Large intestine (tissue), 3 donors: ENCODE measurements around the gene RFC4. TPM values are rescaled to one million over a fixed set of nuclear protein-coding genes. Genes with fewer than 3 reads are reported as not detected.

Source experiments
- DNase-seq, 2 donors: peaks; one replicate each; pipeline versions ENCODE4 v3.0.0 to v3.0.0-alpha.2; 2013
- H3K27ac ChIP-seq: one replicate; pipeline ENCODE4 v1.5.1; 2013; ENCODE audit warnings: low read length
- H3K27me3 ChIP-seq: 2 replicates; pipeline ENCODE4 v1.6.1; 2013; ENCODE audit warnings: low read length; ENCODE audit not compliant: control insufficient read depth, insufficient read depth
- H3K36me3 ChIP-seq: 2 replicates; pipeline ENCODE4 v1.6.1; 2013; ENCODE audit warnings: low read length; ENCODE audit not compliant: control insufficient read depth, insufficient read depth
- H3K4me1 ChIP-seq: one replicate; pipeline ENCODE4 v1.6.1; 2013; ENCODE audit warnings: low read length; ENCODE audit not compliant: control insufficient read depth, insufficient read depth
- H3K4me3 ChIP-seq: one replicate; pipeline ENCODE4 v1.5.1; 2013; ENCODE audit warnings: low read length
- H3K9me3 ChIP-seq: one replicate; pipeline ENCODE4 v1.6.1; 2013; ENCODE audit warnings: mild to moderate bottlenecking, low read depth, low read length, moderate library complexity; ENCODE audit not compliant: control insufficient read depth
- WGBS: methylation state at CpG from one replicate; pipeline ENCODE4 v1.1.5; 2013; ENCODE audit warnings: low lambda C conversion rate; ENCODE audit not compliant: insufficient coverage; 5-methylcytosine and 5-hydroxymethylcytosine counted together
- polyA plus RNA-seq: library from polyadenylated mRNA; unstranded; fragments of 120-200 nt; gene quantifications from one replicate; pipeline ENCODE4 v1.2.1, GENCODE V29; 2013

RFC4 gene
- polyA plus RNA-seq, 1 donor, result 27.8 TPM

GRCh38 chr3:186750316-186750715 is 56.0 kb downstream of the RFC4 start:
- no peak for DNase-seq
- WGBS, result no CpG with 5 or more reads among the region's 2 CpGs
- Histone ChIP-seq H3K27me3 (no peaks in the 10 kb centered on the region), H3K4me3 (no peak overlapping the region), H3K4me1 (peaks cover 12% of the 10 kb centered on the region), H3K9me3 (no peaks in the 10 kb centered on the region), H3K36me3 (no peaks in the 10 kb centered on the region), H3K27ac (no peak overlapping the region)

- H3K9me3 ChIP-seq, result no peaks in the 10 kb centered on the region
- no peaks in the 10 kb centered on the region for H3K36me3 ChIP-seq
- H3K27me3 ChIP-seq, result no peaks in the 10 kb centered on the region
- peak overlapping the region; percentile 83 for H3K27ac ChIP-seq
- peaks cover 32% of the 10 kb centered on the region for H3K4me1 ChIP-seq
- no CpG with 5 or more reads among the region's 10 CpGs for WGBS
- H3K4me3 ChIP-seq, result no peak overlapping the region
- DNase-seq, result peak; percentile 92 to 94
Measured at GRCh38 chr3:186746008-186746407, 60.3 kb downstream of the RFC4 start.

DNA sequence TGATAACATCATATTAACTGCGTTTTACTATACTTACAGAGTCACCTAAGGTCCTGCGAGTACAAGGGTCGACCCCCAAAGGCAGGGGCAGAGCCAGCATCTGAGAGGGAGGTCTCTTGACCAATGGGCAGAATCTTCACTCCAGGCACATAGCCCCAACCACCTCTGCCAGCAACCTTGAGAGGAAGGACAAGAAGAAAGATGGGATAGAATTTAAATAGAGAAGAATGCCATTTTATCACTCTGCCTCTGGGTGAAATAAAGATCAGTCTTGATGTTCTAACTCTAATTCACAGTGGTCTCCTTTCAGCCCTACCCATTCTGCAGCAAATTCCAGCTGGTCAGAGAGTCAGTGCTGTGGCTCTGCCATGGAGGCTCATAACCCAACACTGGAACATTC is 62.6 kb downstream of the RFC4 start:
- Histone ChIP-seq H3K27me3 (no peaks in the 10 kb centered on the region), H3K27ac (peak overlapping the region; percentile 83), H3K4me1 (peaks cover 32% of the 10 kb centered on the region), H3K9me3 (no peaks in the 10 kb centered on the region), H3K36me3 (no peaks in the 10 kb centered on the region), H3K4me3 (no peak overlapping the region)
- WGBS, result no CpG with 5 or more reads among the region's 3 CpGs
- DNase-seq, result peak in 1 of 2 donors; percentile 66

DNA sequence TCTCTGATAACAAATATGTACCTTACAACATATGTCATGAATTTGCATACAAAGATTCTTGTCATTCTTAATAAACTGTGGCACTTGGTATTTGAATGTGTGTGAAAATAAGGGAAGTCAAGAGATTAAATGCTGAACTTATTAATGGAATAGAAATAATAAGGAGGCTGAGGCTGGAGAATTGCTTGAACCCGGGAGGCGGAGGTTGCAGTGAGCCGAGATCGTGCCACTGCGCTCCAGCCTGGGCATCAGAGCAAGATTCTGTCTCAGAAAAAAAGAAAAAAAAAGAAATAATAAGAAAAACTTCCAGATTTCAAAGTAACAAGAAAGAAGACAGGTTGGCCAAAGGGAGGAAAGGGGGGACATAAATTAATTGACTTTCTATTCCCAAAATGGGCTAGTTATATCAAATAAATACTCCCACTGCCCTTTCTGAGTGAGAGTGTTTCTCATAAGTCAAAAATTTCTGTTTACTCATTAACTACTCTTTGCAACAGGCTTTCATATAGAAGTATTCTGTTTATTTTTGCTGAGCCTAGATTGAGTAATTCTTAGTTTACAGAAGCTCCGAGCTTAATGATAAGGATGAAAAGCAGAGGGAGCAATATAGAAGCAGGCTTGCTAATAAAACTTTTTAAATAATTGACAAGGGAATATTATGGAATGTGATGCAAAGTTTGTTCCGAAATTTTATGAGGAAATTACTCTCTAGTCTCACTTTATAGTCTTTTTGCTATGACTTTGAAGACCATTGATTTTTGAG is 63.5 kb downstream of the RFC4 start:
- Histone ChIP-seq H3K9me3 (no peaks in the 10 kb centered on the region), H3K4me3 (no peak overlapping the region), H3K4me1 (peaks cover 32% of the 10 kb centered on the region), H3K36me3 (no peaks in the 10 kb centered on the region), H3K27ac (peak overlapping the region; percentile 83), H3K27me3 (no peaks in the 10 kb centered on the region)
- WGBS, result 72% methylated on average over 5 of the region's 7 CpGs
- DNase-seq, result peak in 1 of 2 donors; percentile 16

Other genes starting within 250 kb of the RFC4 start
- gene TBCCD1, start 239.1 kb downstream of the RFC4 start, polyA plus RNA-seq, result 15.6 TPM
- 68.7 TPM for gene DNAJB11, start 235.8 kb downstream of the RFC4 start, polyA plus RNA-seq
- gene AHSG, start 193.4 kb downstream of the RFC4 start, polyA plus RNA-seq, result 1.8 TPM
- not detected for gene FETUB, start 166.1 kb downstream of the RFC4 start, polyA plus RNA-seq
- 0.04 TPM for gene HRG, start 140.5 kb downstream of the RFC4 start, polyA plus RNA-seq
- 5.1 TPM for gene KNG1, start 89.1 kb downstream of the RFC4 start, polyA plus RNA-seq
- 737 TPM for gene EIF4A2, start 22.9 kb downstream of the RFC4 start, polyA plus RNA-seq
- gene ADIPOQ, start 36.2 kb upstream of the RFC4 start, polyA plus RNA-seq, result not detected
- gene ST6GAL1, start 124.0 kb upstream of the RFC4 start, polyA plus RNA-seq, result 126 TPM